MCF 10A (cell line): ENCODE data around the gene METAP1D. TPM values are rescaled to one million over a fixed set of nuclear protein-coding genes. Genes with fewer than 3 reads are reported as not detected.

Experiments
- BruUV-seq: library from RNA; stranded (reverse); fragments of 400-500 nt; replicated peaks from 2 replicates; lab custom pipeline; 2021; lab: Mats Ljungman, UMichigan
- CTCF ChIA-PET: fragments of 300-600 bp; sonication (Branson Sonifier 250); formaldehyde crosslinking; extraction: SDS; loops from one replicate; lab custom pipeline; 2021; ENCODE audit warnings: antibody characterized with exemption, inconsistent platforms; lab: Yijun Ruan, JAX
- POLR2A ChIA-PET: fragments of 300-600, 350-650 bp; sonication (Branson Sonifier 250); formaldehyde crosslinking; extraction: SDS; loops from one replicate; lab custom pipeline; 2020; ENCODE audit warnings: antibody characterized with exemption, inconsistent platforms; lab: Yijun Ruan, JAX
- DNase-seq: peaks from one replicate; pipeline ENCODE4 v3.0.0-alpha.2; 2018; ENCODE audit not compliant: unreplicated experiment
- H3K27ac Mint-ChIP-seq: one replicate; pipeline ENCODE4 v1.8.0; 2022; ENCODE audit warnings: mild to moderate bottlenecking, low read depth, mixed read lengths; ENCODE audit not compliant: unreplicated experiment
- H3K27me3 Mint-ChIP-seq: one replicate; pipeline ENCODE4 v1.8.0; 2022; ENCODE audit warnings: mixed read lengths; ENCODE audit not compliant: insufficient read depth, unreplicated experiment
- H3K36me3 Mint-ChIP-seq: one replicate; pipeline ENCODE4 v1.8.0; 2022; ENCODE audit warnings: mild to moderate bottlenecking, moderate library complexity, mixed read lengths; ENCODE audit not compliant: insufficient read depth, unreplicated experiment
- H3K4me1 Mint-ChIP-seq: one replicate; pipeline ENCODE4 v1.8.0; 2022; ENCODE audit warnings: mixed read lengths; ENCODE audit not compliant: insufficient read depth, unreplicated experiment
- H3K4me3 Mint-ChIP-seq: one replicate; pipeline ENCODE4 v1.8.0; 2022; ENCODE audit warnings: mild to moderate bottlenecking, moderate library complexity, mixed read lengths; ENCODE audit not compliant: unreplicated experiment
- H3K9me3 Mint-ChIP-seq: one replicate; pipeline ENCODE4 v1.8.0; 2022; ENCODE audit warnings: mixed read lengths; ENCODE audit not compliant: unreplicated experiment
- intact Hi-C: fragments of 100-400 bp; cut with micrococcal nuclease; formaldehyde crosslinking; loops from 2 replicates; pipeline ENCODE4 v1.14.1; 2022
- total RNA-seq: library from RNA; stranded (reverse); gene quantifications from 2 replicates; pipeline ENCODE4 v1.2.3, GENCODE V29; 2022
- TF ChIP-seq, protein P1 (sequence below): fragments of 200-600 bp; IDR thresholded peaks from one replicate; pipeline ENCODE4 v1.8.0; 2022; ENCODE audit warnings: antibody characterized with exemption, mild to moderate bottlenecking; ENCODE audit not compliant: unreplicated experiment

The METAP1D gene
- total RNA-seq, 1 experiment from 2014 or later = 9.3 TPM

DNA sequence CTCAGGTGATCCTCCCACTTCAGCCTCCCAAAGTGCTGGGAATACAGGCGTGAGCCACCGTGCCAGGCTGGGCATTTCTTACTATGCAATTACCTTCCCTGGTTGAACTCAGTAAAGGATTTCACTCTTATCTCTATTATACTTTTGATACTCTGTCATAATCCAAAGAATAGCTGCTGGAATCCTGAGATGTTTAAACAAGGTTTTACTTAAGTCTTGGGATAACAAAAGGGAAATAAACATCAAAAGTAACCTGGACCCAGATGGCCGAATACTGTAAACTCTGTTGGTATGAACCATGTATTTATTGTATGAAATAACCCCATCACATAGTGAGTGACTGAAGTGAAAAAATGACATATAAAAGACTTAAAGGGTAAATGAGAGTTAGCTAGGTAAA, 114.8 kb downstream of the METAP1D start:
- H3K9me3 Mint-ChIP-seq = no peaks in the 10 kb centered on the region
- no peaks in the 10 kb centered on the region for H3K36me3 Mint-ChIP-seq
- ChIA-PET CTCF (interaction anchor here (0.6 to 2.0 kb wide), 6 partner anchors 10 to 308 kb away, joined by 3 to 7 read pairs (median 5); partner anchors contain the start of gene DLX2), POLR2A (interaction anchor here (0.7 to 1.2 kb wide), 2 partner anchors 15 to 359 kb away, joined by 3 read pairs; no protein-coding TSS in a partner anchor)
- no peak overlapping the region for H3K4me3 Mint-ChIP-seq
- no peaks in the 10 kb centered on the region for H3K27me3 Mint-ChIP-seq
- H3K4me1 Mint-ChIP-seq = peaks cover 7% of the 10 kb centered on the region
- no peak for DNase-seq
- intact Hi-C loops = no loop called here
- TF ChIP-seq, protein P1, sequence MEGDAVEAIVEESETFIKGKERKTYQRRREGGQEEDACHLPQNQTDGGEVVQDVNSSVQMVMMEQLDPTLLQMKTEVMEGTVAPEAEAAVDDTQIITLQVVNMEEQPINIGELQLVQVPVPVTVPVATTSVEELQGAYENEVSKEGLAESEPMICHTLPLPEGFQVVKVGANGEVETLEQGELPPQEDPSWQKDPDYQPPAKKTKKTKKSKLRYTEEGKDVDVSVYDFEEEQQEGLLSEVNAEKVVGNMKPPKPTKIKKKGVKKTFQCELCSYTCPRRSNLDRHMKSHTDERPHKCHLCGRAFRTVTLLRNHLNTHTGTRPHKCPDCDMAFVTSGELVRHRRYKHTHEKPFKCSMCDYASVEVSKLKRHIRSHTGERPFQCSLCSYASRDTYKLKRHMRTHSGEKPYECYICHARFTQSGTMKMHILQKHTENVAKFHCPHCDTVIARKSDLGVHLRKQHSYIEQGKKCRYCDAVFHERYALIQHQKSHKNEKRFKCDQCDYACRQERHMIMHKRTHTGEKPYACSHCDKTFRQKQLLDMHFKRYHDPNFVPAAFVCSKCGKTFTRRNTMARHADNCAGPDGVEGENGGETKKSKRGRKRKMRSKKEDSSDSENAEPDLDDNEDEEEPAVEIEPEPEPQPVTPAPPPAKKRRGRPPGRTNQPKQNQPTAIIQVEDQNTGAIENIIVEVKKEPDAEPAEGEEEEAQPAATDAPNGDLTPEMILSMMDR = no peak
- H3K27ac Mint-ChIP-seq = no peak overlapping the region
- no TSS peak for BruUV-seq

DNA sequence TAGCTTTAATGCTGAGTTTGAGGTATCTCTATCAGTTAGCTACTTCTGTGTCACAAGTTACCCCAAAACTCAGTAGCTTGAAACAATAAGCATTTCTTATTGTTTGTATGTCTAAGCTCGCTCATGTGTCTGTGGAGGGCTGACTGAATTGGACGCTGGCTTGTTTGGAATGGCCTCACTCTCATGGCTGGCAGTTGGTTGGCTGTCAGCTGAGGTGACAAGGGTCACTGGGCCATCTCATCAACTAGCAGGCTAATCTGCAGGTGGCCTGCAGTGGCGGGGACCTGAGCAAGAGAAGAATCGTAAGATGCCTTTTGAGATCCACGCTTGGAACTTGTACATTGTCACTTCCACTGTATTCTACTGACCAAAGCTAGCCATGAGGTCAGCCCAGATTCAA, 116.4 kb downstream of the METAP1D start:
- H3K36me3 Mint-ChIP-seq = no peaks in the 10 kb centered on the region
- no peak overlapping the region for H3K27ac Mint-ChIP-seq
- H3K4me3 Mint-ChIP-seq = no peak overlapping the region
- DNase-seq = no peak
- H3K9me3 Mint-ChIP-seq = no peaks in the 10 kb centered on the region
- TF ChIP-seq, protein P1 = no peak
- peaks cover 11% of the 10 kb centered on the region for H3K4me1 Mint-ChIP-seq
- BruUV-seq = no TSS peak
- no peaks in the 10 kb centered on the region for H3K27me3 Mint-ChIP-seq
- ChIA-PET POLR2A (interaction anchor here (0.6 to 1.5 kb wide), 3 partner anchors 10 to 607 kb away, joined by 3 to 7 read pairs (median 3); partner anchors contain the start of gene DLX2), CTCF (interaction anchor here (0.6 to 1.8 kb wide), 3 partner anchors 9 to 419 kb away, joined by 3 to 6 read pairs (median 5); no protein-coding TSS in a partner anchor)
- intact Hi-C loops = no loop called here

DNA sequence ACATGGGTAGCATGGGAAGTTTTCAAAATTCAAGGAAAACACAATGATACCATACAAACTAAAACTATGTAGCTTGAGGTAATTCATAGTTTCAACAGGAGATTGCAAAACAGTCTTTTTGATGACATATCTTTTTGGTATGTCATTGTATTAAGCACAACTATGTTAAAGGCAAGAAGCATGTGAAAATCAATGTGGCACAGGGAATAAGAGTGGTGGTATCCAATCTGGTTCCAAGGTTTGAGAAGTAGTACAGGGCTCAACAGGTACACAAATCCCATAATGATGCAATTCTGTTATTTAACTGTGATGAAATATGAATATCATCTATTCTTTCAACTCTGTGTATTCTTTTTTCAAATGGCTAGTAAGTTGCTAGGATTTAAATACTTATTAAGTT, 119.3 kb downstream of the METAP1D start:
- H3K36me3 Mint-ChIP-seq = no peaks in the 10 kb centered on the region
- no TSS peak for BruUV-seq
- H3K4me1 Mint-ChIP-seq = peaks cover 20% of the 10 kb centered on the region
- no peaks in the 10 kb centered on the region for H3K9me3 Mint-ChIP-seq
- ChIA-PET CTCF (interaction anchor here (1.0 kb wide), 1 partner anchor 8 kb away, joined by 3 read pairs; no protein-coding TSS in a partner anchor), POLR2A (interaction anchor here (0.6 to 3.6 kb wide), 5 partner anchors 8 to 81 kb away, joined by 3 to 20 read pairs (median 3); partner anchors contain the start of gene DLX2)
- H3K4me3 Mint-ChIP-seq = no peak overlapping the region
- DNase-seq = peak; percentile 82
- H3K27ac Mint-ChIP-seq = peak overlapping the region; percentile 61
- H3K27me3 Mint-ChIP-seq = no peaks in the 10 kb centered on the region
- intact Hi-C loops = no loop called here
- TF ChIP-seq, protein P1 = no peak

DNA sequence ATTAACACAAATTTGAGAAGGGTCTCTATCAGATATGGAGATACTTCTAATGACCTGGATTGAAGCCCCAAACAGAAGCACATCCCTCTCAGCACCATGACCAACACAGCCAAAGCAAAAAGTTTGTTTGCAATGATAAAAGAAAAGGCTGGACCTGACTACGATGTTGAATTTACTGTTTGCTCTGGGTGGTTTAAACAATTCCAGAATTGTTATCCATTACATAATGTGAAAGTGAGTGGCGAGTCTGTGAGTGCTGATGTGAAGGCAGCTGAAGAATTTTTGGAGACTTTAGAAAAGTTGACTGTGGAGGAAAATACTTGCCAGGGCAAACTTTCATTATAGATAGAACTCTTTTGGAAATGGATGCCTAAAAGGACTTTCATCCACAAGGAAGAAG, 120.4 kb downstream of the METAP1D start:
- H3K27me3 Mint-ChIP-seq = no peaks in the 10 kb centered on the region
- intact Hi-C loops = no loop called here
- CTCF ChIA-PET = interaction anchor here (1.0 to 1.1 kb wide), 2 partner anchors 309 to 342 kb away, joined by 3 read pairs; no protein-coding TSS in a partner anchor
- TF ChIP-seq, protein P1 = no peak
- POLR2A ChIA-PET = interaction anchor here (0.8 to 3.6 kb wide), 6 partner anchors 9 to 198 kb away, joined by 3 to 20 read pairs (median 4); partner anchors contain the start of genes DLX2 and HAT1
- no TSS peak for BruUV-seq
- H3K9me3 Mint-ChIP-seq = no peaks in the 10 kb centered on the region
- no peak for DNase-seq
- no peaks in the 10 kb centered on the region for H3K36me3 Mint-ChIP-seq
- H3K4me1 Mint-ChIP-seq = peaks cover 20% of the 10 kb centered on the region
- H3K4me3 Mint-ChIP-seq = no peak overlapping the region
- no peak overlapping the region for H3K27ac Mint-ChIP-seq
